HCT116 (cell line): ENCODE data around the gene CHD1.

ENCODE experiments used
- CTCF ChIP-seq, 3 experiments: fragments of 200-600 bp in 1 of 3; sonication (generic) in 1 of 3; IDR thresholded peaks in 2 of 3; conservative IDR thresholded peaks in 1 of 3; 2 replicates each; pipeline ENCODE4 v1.5.1; 2012 to 2017; ENCODE audit warnings: low read depth in 2 of 3, low read length in 2 of 3, antibody characterized with exemption in 1 of 3, borderline replicate concordance in 1 of 3, control low read depth in 1 of 3, mild to moderate bottlenecking in 1 of 3, mixed read lengths in 1 of 3, mixed run types in 1 of 3, moderate library complexity in 1 of 3; ENCODE audit not compliant: insufficient read depth in 1 of 3
- EZH2 ChIP-seq: fragments of 200-600 bp; sonication (generic); IDR thresholded peaks from 2 replicates; pipeline ENCODE4 v1.6.1; 2017; ENCODE audit warnings: antibody characterized with exemption, mixed run types
- POLR2AphosphoS5 ChIP-seq: IDR thresholded peaks from 2 replicates; pipeline ENCODE4 v1.6.1; 2011; ENCODE audit warnings: mild to moderate bottlenecking, low read depth, low read length, moderate library complexity
- TCF7L2 ChIP-seq: IDR thresholded peaks from 2 replicates; pipeline ENCODE4 v1.7.0; 2011; ENCODE audit warnings: borderline replicate concordance, inconsistent platforms; ENCODE audit not compliant: insufficient read depth, insufficient read length; ENCODE audit errors: extremely low read depth
- YY1 ChIP-seq: IDR thresholded peaks from 2 replicates; pipeline ENCODE4 v1.6.1; 2011; ENCODE audit warnings: low read length, low read depth, moderate library complexity, mild to moderate bottlenecking; ENCODE audit not compliant: insufficient replicate concordance; ENCODE audit errors: extremely low read depth

- TF ChIP-seq POLR2AphosphoS5 (no peak), YY1 (no peak), CTCF (IDR thresholded peaks at IDR 0.05 in 2 of 3, conservative IDR thresholded peaks at IDR 0.05 in 1 of 3; ENCODE audit: borderline replicate concordance in 1 of 3, insufficient read depth in 1 of 3, low read depth in 2 of 3, low read length in 2 of 3) (no peak), EZH2 (no peak), TCF7L2 (no peak)
Observed at GRCh38 chr5:98825582-98826375, 103.0 kb downstream of the CHD1 start.
